ENCODE measurements around the gene ASB5. TPM values are rescaled to one million over a fixed set of nuclear protein-coding genes. Genes with fewer than 3 reads are reported as not detected.

ASB5 gene
- total and polyA plus RNA-seq, 9 of the 15 experiments (the other 6 are each of a cell fraction or from before 2014, with no cell fraction given), result not detected

- POLR2A ChIA-PET, result interaction anchor here (1.2 kb wide), 1 partner anchor 11 kb away, joined by 4 read pairs; no protein-coding TSS in a partner anchor
Measured at GRCh38 chr4:176307666-176307930, 38.6 kb upstream of the ASB5 start.

More at GRCh38 chr4:176307666-176307930, 38.6 kb upstream of the ASB5 start:
- H3K4me2 ChIP-seq (ENCODE audit: insufficient read depth, low read length), result no peak overlapping the region
- ATAC-seq (no peak), FAIRE-seq (no peak), DNase-seq (ENCODE audit: extremely low read depth in 1 of 4, low spot score in 3 of 4) (no peak)
- no peak overlapping the region for H3K4me3 ChIP-seq
- no peaks in the 10 kb centered on the region for H3K27me3 ChIP-seq (ENCODE audit: control insufficient read depth in 2 of 2, insufficient read depth in 2 of 2, low read length in 2 of 2)
- TF ChIP-seq MAX (CRISPR knock-in tag; IDR thresholded peaks at IDR 0.05) (no peak), CREB5 (CRISPR knock-in tag; IDR thresholded peaks at IDR 0.05) (no peak), ILK (tag; IDR thresholded peaks at IDR 0.05; ENCODE audit: borderline replicate concordance, low read depth) (no peak), ZNF263 (CRISPR knock-in tag; IDR thresholded peaks at IDR 0.05; ENCODE audit: borderline replicate concordance) (no peak), FOXM1 (IDR thresholded peaks at IDR 0.05; ENCODE audit: low read depth) (no peak), FOXM1 (CRISPR knock-in tag; IDR thresholded peaks at IDR 0.05; ENCODE audit: low read depth) (no peak), E2F6 (IDR thresholded peaks at IDR 0.05; ENCODE audit: borderline replicate concordance in 1 of 2, extremely low read depth in 1 of 2, insufficient read depth in 1 of 2, insufficient read length in 1 of 2, low read depth in 1 of 2, low read length in 1 of 2, poor library complexity in 1 of 2, severe bottlenecking in 1 of 2) (no peak), HNRNPUL1 (IDR thresholded peaks at IDR 0.05; ENCODE audit: low read length) (no peak), ZBTB8A (IDR thresholded peaks at IDR 0.05; ENCODE audit: partially characterized antibody) (no peak), TCF7L2 (IDR thresholded peaks at IDR 0.05; ENCODE audit: low read depth, low read length) (no peak), SMARCA5 (IDR thresholded peaks at IDR 0.05) (no peak), NBN (IDR thresholded peaks at IDR 0.05; ENCODE audit: low read depth) (no peak), SAFB2 (IDR thresholded peaks at IDR 0.05; ENCODE audit: borderline replicate concordance, low read depth, low read length, severe bottlenecking) (no peak), E2F5 (CRISPR knock-in tag; IDR thresholded peaks at IDR 0.05) (no peak), MXI1 (IDR thresholded peaks at IDR 0.05; ENCODE audit: low read depth, low read length) (no peak), TBL1XR1 (IDR thresholded peaks at IDR 0.05; ENCODE audit: low read length in 2 of 2) (no peak)
- intact Hi-C loops (cut with micrococcal nuclease) (no loop called here), in situ Hi-C loops (cut with MboI) (no loop called here)
- no peaks in the 10 kb centered on the region for H3K36me3 ChIP-seq (ENCODE audit: control insufficient read depth, insufficient read depth, low read length)
- no peaks in the 10 kb centered on the region for H3K9me1 ChIP-seq (ENCODE audit: control insufficient read depth, insufficient read depth, low read length)
- H3K79me2 ChIP-seq (ENCODE audit: control insufficient read depth, insufficient read depth, low read length), result no peaks in the 10 kb centered on the region
- H3K4me1 ChIP-seq (replicated peaks in 1 of 2; ENCODE audit: control insufficient read depth in 2 of 2, insufficient read depth in 2 of 2, low read length in 2 of 2), result no peaks in the 10 kb centered on the region
- H2AFZ ChIP-seq (ENCODE audit: low read depth, low read length), result peak overlapping the region; percentile 28; the same call in 1 of the 2 replicates
- WGBS (ENCODE audit: insufficient coverage, low coverage, missing lambda C conversion rate), result 30% methylated on average over 6 of the region's 6 CpGs
- H3K9ac ChIP-seq (ENCODE audit: insufficient read depth in 1 of 2, low read depth in 2 of 2, low read length in 2 of 2), result no peak overlapping the region
- no peaks in the 10 kb centered on the region for H4K20me1 ChIP-seq (replicated peaks; ENCODE audit: control insufficient read depth, insufficient read depth, low read length)
- H3K9me3 ChIP-seq (replicated peaks; ENCODE audit: control insufficient read depth, insufficient read depth, low read depth, low read length), result no peaks in the 10 kb centered on the region
- CTCF ChIA-PET (ENCODE audit: low intra/inter-chr PET ratio), result no interaction called here
- BruUV-seq (replicated peaks), result no TSS peak
- no peak overlapping the region for H3K27ac ChIP-seq (ENCODE audit: extremely low read depth, low read depth, low read length)
